ENCODE data around the gene SIVA1. TPM values are rescaled to one million over a fixed set of nuclear protein-coding genes. Genes with fewer than 3 reads are reported as not detected.
A peak's percentile ranks its signal among the peaks of the same experiment; 100 is the strongest.

Gene SIVA1
- total and polyA plus RNA-seq, 8 donors = 29.1 to 136 (median 42.6) TPM

- Histone ChIP-seq H3K27me3 (no peaks in the 10 kb centered on the region), H3K4me1 (peaks cover 3 to 8% (median 8%) of the 10 kb centered on the region in 3 donors), H3K36me3 (peaks cover 0 to 6% (median 0%) of the 10 kb centered on the region in 3 donors), H3K27ac (no peak overlapping the region), H3K9me3 (no peaks in the 10 kb centered on the region), H3K4me3 (no peak overlapping the region)
- FAIRE-seq = no peak
- peak in 2 of 6 donors; percentile 40 to 73 for DNase-seq
- TF ChIP-seq, protein P1, sequence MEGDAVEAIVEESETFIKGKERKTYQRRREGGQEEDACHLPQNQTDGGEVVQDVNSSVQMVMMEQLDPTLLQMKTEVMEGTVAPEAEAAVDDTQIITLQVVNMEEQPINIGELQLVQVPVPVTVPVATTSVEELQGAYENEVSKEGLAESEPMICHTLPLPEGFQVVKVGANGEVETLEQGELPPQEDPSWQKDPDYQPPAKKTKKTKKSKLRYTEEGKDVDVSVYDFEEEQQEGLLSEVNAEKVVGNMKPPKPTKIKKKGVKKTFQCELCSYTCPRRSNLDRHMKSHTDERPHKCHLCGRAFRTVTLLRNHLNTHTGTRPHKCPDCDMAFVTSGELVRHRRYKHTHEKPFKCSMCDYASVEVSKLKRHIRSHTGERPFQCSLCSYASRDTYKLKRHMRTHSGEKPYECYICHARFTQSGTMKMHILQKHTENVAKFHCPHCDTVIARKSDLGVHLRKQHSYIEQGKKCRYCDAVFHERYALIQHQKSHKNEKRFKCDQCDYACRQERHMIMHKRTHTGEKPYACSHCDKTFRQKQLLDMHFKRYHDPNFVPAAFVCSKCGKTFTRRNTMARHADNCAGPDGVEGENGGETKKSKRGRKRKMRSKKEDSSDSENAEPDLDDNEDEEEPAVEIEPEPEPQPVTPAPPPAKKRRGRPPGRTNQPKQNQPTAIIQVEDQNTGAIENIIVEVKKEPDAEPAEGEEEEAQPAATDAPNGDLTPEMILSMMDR (IDR thresholded peaks at IDR 0.05) = no peak
- intact Hi-C loops (cut with DNase I) = loop anchor here in 2 of 3 donors (2.0 to 5.0 kb wide), 2 partner anchors 53 kb away; no protein-coding TSS in a partner anchor
- 84 to 86% methylated on average over 18 of the region's 18 CpGs for WGBS, 2 donors
- ATAC-seq = no peak
These were observed 16.6 kb downstream of the SIVA1 start for GRCh38 chr14:104769324-104770071.

- H3K9me3 ChIP-seq = no peaks in the 10 kb centered on the region
- H3K4me1 ChIP-seq = peaks cover 7 to 14% (median 13%) of the 10 kb centered on the region in 3 donors
- WGBS, 2 donors = 88 to 89% methylated on average over 24 of the region's 24 CpGs
- H3K36me3 ChIP-seq = peaks cover 0 to 6% (median 0%) of the 10 kb centered on the region in 3 donors
- DNase-seq = peak in 2 of 6 donors; percentile 26 to 69
- TF ChIP-seq, protein P1 (IDR thresholded peaks at IDR 0.05) = no peak
- no peak overlapping the region for H3K27ac ChIP-seq
- intact Hi-C loops (cut with DNase I) = loop anchor here in 1 of 3 donors (5.0 kb wide), 1 partner anchor 52 kb away; no protein-coding TSS in a partner anchor
- ATAC-seq = no peak
- FAIRE-seq = no peak
- no peak overlapping the region for H3K4me3 ChIP-seq
- H3K27me3 ChIP-seq = no peaks in the 10 kb centered on the region
These were observed 17.2 kb downstream of the SIVA1 start for GRCh38 chr14:104770072-104770579.

- no peak overlapping the region for H3K27ac ChIP-seq
- peaks cover 0 to 6% (median 0%) of the 10 kb centered on the region in 3 donors for H3K36me3 ChIP-seq
- 90 to 100% methylated on average over 5 of the region's 5 CpGs for WGBS, 2 donors
- peaks cover 13 to 18% (median 17%) of the 10 kb centered on the region in 3 donors for H3K4me1 ChIP-seq
- H3K27me3 ChIP-seq = no peaks in the 10 kb centered on the region
- intact Hi-C loops (cut with DNase I) = loop anchor here in 1 of 3 donors (5.0 kb wide), 1 partner anchor 51 kb away; no protein-coding TSS in a partner anchor
- no peak for FAIRE-seq
- H3K4me3 ChIP-seq = no peak overlapping the region
- H3K9me3 ChIP-seq = no peaks in the 10 kb centered on the region
- DNase-seq = peak in 2 of 6 donors; percentile 29 to 50
- no peak for ATAC-seq
- TF ChIP-seq, protein P1 (IDR thresholded peaks at IDR 0.05) = peak in 3 of 4 donors; percentile 9 to 25 (median 15)
These were observed 17.9 kb downstream of the SIVA1 start for GRCh38 chr14:104770851-104771272.

GRCh38 chr14:104771374-104771773 is 18.4 kb downstream of the SIVA1 start:
- Histone ChIP-seq H3K9me3 (no peaks in the 10 kb centered on the region), H3K4me1 (peaks cover 13 to 20% (median 18%) of the 10 kb centered on the region in 3 donors), H3K27ac (no peak overlapping the region), H3K36me3 (peaks cover 0 to 6% (median 0%) of the 10 kb centered on the region in 3 donors), H3K27me3 (no peaks in the 10 kb centered on the region), H3K4me3 (no peak overlapping the region)
- FAIRE-seq (no peak), DNase-seq (peak in 2 of 6 donors; percentile 30 to 55), ATAC-seq (no peak)
- intact Hi-C loops (cut with DNase I) = loop anchor here in 1 of 3 donors (5.0 kb wide), 1 partner anchor 51 kb away; no protein-coding TSS in a partner anchor
- TF ChIP-seq, protein P1 (IDR thresholded peaks at IDR 0.05) = no peak
- WGBS, 2 donors = 94 to 100% methylated on average over 4 of the region's 4 CpGs
